ENCODE results near the gene TNRC6B.
"Not testable (repeated sequence)": the region's sequence is repeated elsewhere in the genome, so short reads cannot be mapped to it uniquely, and the experiment has no call there.

DNA sequence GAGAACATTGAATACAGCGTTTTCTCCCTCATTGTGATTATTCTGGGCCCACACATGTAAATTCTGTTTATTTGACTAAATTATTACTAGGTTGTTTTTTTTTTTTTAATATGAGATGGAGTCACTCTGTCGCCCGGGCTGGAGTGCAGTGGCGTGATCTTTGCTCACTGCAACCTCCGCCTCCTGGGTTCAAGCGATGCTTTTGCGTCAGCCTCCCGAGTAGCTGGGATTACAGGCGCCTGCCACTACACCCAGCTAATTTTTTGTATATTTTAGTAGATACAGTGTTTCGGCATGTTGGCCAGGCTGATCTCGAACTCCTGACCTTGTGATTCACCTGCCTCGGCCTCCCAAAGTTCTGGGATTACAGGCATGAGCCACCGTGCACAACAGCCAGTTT lies 5.9 kb downstream of the TNRC6B start:
- TF ChIP-seq CTCF, POLR2A (IDR thresholded peaks at IDR 0.05): not testable (repeated sequence)
